Progenitor cell of endocrine pancreas (in vitro differentiated cells): ENCODE results near the gene GBGT1. TPM values are rescaled to one million over a fixed set of nuclear protein-coding genes. Genes with fewer than 3 reads are reported as not detected.

Experiments
- DNase-seq: peaks from one replicate; pipeline ENCODE4 v3.0.0; 2021; ENCODE audit warnings: low spot score; ENCODE audit not compliant: unreplicated experiment
- H3K27ac Mint-ChIP-seq: 2 replicates; pipeline ENCODE4 v1.8.0; 2021; ENCODE audit warnings: mild to moderate bottlenecking, moderate library complexity, mixed read lengths
- H3K27me3 Mint-ChIP-seq: 2 replicates; pipeline ENCODE4 v1.8.0; 2021; ENCODE audit warnings: mixed read lengths
- H3K36me3 Mint-ChIP-seq: 2 replicates; pipeline ENCODE4 v1.8.0; 2022; ENCODE audit warnings: mixed read lengths; ENCODE audit not compliant: insufficient read depth
- H3K4me1 Mint-ChIP-seq: 2 replicates; pipeline ENCODE4 v1.8.0; 2021; ENCODE audit warnings: low read depth, mixed read lengths
- H3K4me3 Mint-ChIP-seq: 2 replicates; pipeline ENCODE4 v1.8.0; 2021; ENCODE audit warnings: low read depth, mild to moderate bottlenecking, moderate library complexity, mixed read lengths
- H3K9me3 Mint-ChIP-seq: 2 replicates; pipeline ENCODE4 v1.8.0; 2021; ENCODE audit warnings: low read depth, mixed read lengths
- CTCF ChIP-seq: fragments of 200-600 bp; sonication (generic); IDR thresholded peaks from one replicate; pipeline ENCODE4 v1.5.0; 2021; ENCODE audit warnings: antibody characterized with exemption, mild to moderate bottlenecking; ENCODE audit not compliant: unreplicated experiment
- total RNA-seq: library from RNA; stranded (reverse); gene quantifications from 2 replicates; pipeline ENCODE4 v1.2.1, GENCODE V29; 2021

The GBGT1 gene
- total RNA-seq, 1 donor from 2014 or later = 5.2 TPM

- Mint-ChIP-seq H3K4me1 (no peaks in the 10 kb centered on the region), H3K9me3 (no peaks in the 10 kb centered on the region), H3K36me3 (no peaks in the 10 kb centered on the region), H3K27ac (no peak overlapping the region), H3K27me3 (peaks cover 33% of the 10 kb centered on the region), H3K4me3 (no peak overlapping the region)
- no peak for TF ChIP-seq CTCF
- no peak for DNase-seq
These were observed 37.9 kb upstream of the GBGT1 start for GRCh38 chr9:133201424-133202144.

GRCh38 chr9:133200631-133201030 lies 36.9 kb upstream of the GBGT1 start:
- Mint-ChIP-seq H3K27me3 (peaks cover 33% of the 10 kb centered on the region), H3K4me3 (no peak overlapping the region), H3K36me3 (no peaks in the 10 kb centered on the region), H3K9me3 (no peaks in the 10 kb centered on the region), H3K27ac (peak overlapping the region; percentile 43), H3K4me1 (no peaks in the 10 kb centered on the region)
- no peak for DNase-seq
- no peak for TF ChIP-seq CTCF

- H3K27ac Mint-ChIP-seq = no peak overlapping the region
- peaks cover 33% of the 10 kb centered on the region for H3K27me3 Mint-ChIP-seq
- no peak for TF ChIP-seq CTCF
- H3K9me3 Mint-ChIP-seq = peaks cover 5% of the 10 kb centered on the region
- no peak overlapping the region for H3K4me3 Mint-ChIP-seq
- H3K36me3 Mint-ChIP-seq = no peaks in the 10 kb centered on the region
- no peaks in the 10 kb centered on the region for H3K4me1 Mint-ChIP-seq
- DNase-seq = no peak
These were observed 36.1 kb upstream of the GBGT1 start for GRCh38 chr9:133199648-133200321.

GRCh38 chr9:133195029-133195428 lies 31.3 kb upstream of the GBGT1 start:
- no peak for TF ChIP-seq CTCF
- H3K27me3 Mint-ChIP-seq = peaks cover 20% of the 10 kb centered on the region
- no peaks in the 10 kb centered on the region for H3K36me3 Mint-ChIP-seq
- H3K27ac Mint-ChIP-seq = no peak overlapping the region
- H3K4me3 Mint-ChIP-seq = no peak overlapping the region
- peaks cover 5% of the 10 kb centered on the region for H3K9me3 Mint-ChIP-seq
- no peak for DNase-seq
- H3K4me1 Mint-ChIP-seq = peaks cover 1% of the 10 kb centered on the region

- Mint-ChIP-seq H3K27me3 (peaks cover 18% of the 10 kb centered on the region), H3K9me3 (peaks cover 5% of the 10 kb centered on the region), H3K27ac (no peak overlapping the region), H3K4me3 (no peak overlapping the region), H3K36me3 (no peaks in the 10 kb centered on the region), H3K4me1 (peaks cover 1% of the 10 kb centered on the region)
- no peak for TF ChIP-seq CTCF
- DNase-seq = no peak
These were observed 30.9 kb upstream of the GBGT1 start for GRCh38 chr9:133194597-133194996.
